PC-9 (cell line): ENCODE measurements around the gene GLP2R. TPM values are rescaled to one million over a fixed set of nuclear protein-coding genes. Genes with fewer than 3 reads are reported as not detected.
A peak's percentile ranks its signal among the peaks of the same experiment; 100 is the strongest.

Source experiments
- Bru-seq: library from RNA; stranded (reverse); fragments of 400-500 nt; gene quantifications from one replicate; lab custom pipeline; 2021; lab: Mats Ljungman, UMichigan
- BruChase-seq, 2 experiments: library from RNA; stranded (reverse); fragments of 400-500 nt; gene quantifications; one replicate each; lab custom pipeline; 2021; lab: Mats Ljungman, UMichigan
- BruUV-seq: library from RNA; stranded (reverse); fragments of 400-500 nt; replicated peaks from 2 replicates; lab custom pipeline; 2021; lab: Mats Ljungman, UMichigan
- CTCF ChIA-PET: fragments of 300-600 bp; sonication (Branson Sonifier 250); formaldehyde crosslinking; loops from one replicate; lab custom pipeline; 2022; ENCODE audit warnings: antibody characterized with exemption; lab: Charles Lee
- POLR2A ChIA-PET: fragments of 300-600 bp; sonication (Branson Sonifier 250); formaldehyde crosslinking; loops from one replicate; lab custom pipeline; 2022; ENCODE audit warnings: antibody characterized with exemption; ENCODE audit not compliant: unreplicated experiment; lab: Charles Lee
- DNase-seq, 2 experiments: peaks; one replicate each; pipeline versions ENCODE4 v3.0.0 to v3.0.0-alpha.2; 2015 to 2022; ENCODE audit warnings: mixed read lengths in 1 of 2
- H2AFZ ChIP-seq: fragments of 200-600 bp; sonication (generic); 2 replicates; pipeline ENCODE4 v1.8.1; 2017; ENCODE audit warnings: antibody characterized with exemption
- H3F3A ChIP-seq: fragments of 200-600 bp; sonication (generic); 2 replicates; pipeline ENCODE4 v1.8.1; 2017; ENCODE audit warnings: antibody characterized with exemption, mild to moderate bottlenecking, low read depth; ENCODE audit not compliant: insufficient read depth
- H3K27ac ChIP-seq: fragments of 200-600 bp; sonication (generic); 2 replicates; pipeline ENCODE4 v1.6.1; 2016; ENCODE audit warnings: mixed run types
- H3K27me3 ChIP-seq: fragments of 200-600 bp; sonication (generic); 2 replicates; pipeline ENCODE4 v1.6.1; 2016; ENCODE audit warnings: low read depth, mixed run types; ENCODE audit not compliant: insufficient read depth
- H3K36me3 ChIP-seq: fragments of 200-600 bp; sonication (generic); 2 replicates; pipeline ENCODE4 v1.6.1; 2016; ENCODE audit warnings: low read depth, mixed run types
- H3K4me1 ChIP-seq: fragments of 200-600 bp; sonication (generic); replicated peaks from 2 replicates; pipeline ENCODE4 v1.6.1; 2016; ENCODE audit warnings: mixed run types; ENCODE audit not compliant: insufficient read depth
- H3K4me2 ChIP-seq: fragments of 200-600 bp; sonication (generic); 2 replicates; pipeline ENCODE4 v1.6.1; 2017; ENCODE audit warnings: mixed run types
- H3K4me3 ChIP-seq: fragments of 200-600 bp; sonication (generic); 2 replicates; pipeline ENCODE4 v1.6.1; 2016; ENCODE audit warnings: mixed run types
- H3K79me2 ChIP-seq: fragments of 200-600 bp; sonication (generic); 2 replicates; pipeline ENCODE4 v1.6.1; 2017; ENCODE audit warnings: low read depth, mixed run types
- H3K9me2 ChIP-seq: fragments of 200-600 bp; sonication (generic); 2 replicates; pipeline ENCODE4 v1.8.1; 2017; ENCODE audit warnings: mild to moderate bottlenecking; ENCODE audit not compliant: insufficient read depth
- H3K9me3 ChIP-seq: fragments of 200-600 bp; sonication (generic); 2 replicates; pipeline ENCODE4 v1.8.1; 2016; ENCODE audit warnings: low read depth; ENCODE audit not compliant: insufficient read depth
- H4K20me1 ChIP-seq: fragments of 200-600 bp; sonication (generic); 2 replicates; pipeline ENCODE4 v1.8.1; 2017; ENCODE audit not compliant: insufficient read depth
- EZH2 ChIP-seq: fragments of 200-600 bp; sonication (generic); IDR thresholded peaks from 2 replicates; pipeline ENCODE4 v1.8.0; 2017; ENCODE audit warnings: antibody characterized with exemption, low read depth
- intact Hi-C: fragments of 100-400 bp; cut with micrococcal nuclease; formaldehyde crosslinking; loops from one replicate; pipeline ENCODE4 v1.10.0; 2022; ENCODE audit not compliant: unreplicated experiment
- long read RNA-seq: library from polyadenylated mRNA; stranded (forward); transcript quantifications from one replicate; pipeline ENCODE4 v2.0.0, GENCODE V29; 2022
- total RNA-seq: library from RNA; stranded (reverse); gene quantifications from 2 replicates; pipeline ENCODE4 v1.2.3, GENCODE V29; 2021
- TF ChIP-seq, protein P1 (sequence below): fragments of 200-600 bp; sonication (generic); conservative IDR thresholded peaks from 2 replicates; pipeline ENCODE4 v1.6.1; 2017; ENCODE audit warnings: mixed run types, antibody characterized with exemption, mild to moderate bottlenecking, moderate library complexity

GLP2R gene, protein sequence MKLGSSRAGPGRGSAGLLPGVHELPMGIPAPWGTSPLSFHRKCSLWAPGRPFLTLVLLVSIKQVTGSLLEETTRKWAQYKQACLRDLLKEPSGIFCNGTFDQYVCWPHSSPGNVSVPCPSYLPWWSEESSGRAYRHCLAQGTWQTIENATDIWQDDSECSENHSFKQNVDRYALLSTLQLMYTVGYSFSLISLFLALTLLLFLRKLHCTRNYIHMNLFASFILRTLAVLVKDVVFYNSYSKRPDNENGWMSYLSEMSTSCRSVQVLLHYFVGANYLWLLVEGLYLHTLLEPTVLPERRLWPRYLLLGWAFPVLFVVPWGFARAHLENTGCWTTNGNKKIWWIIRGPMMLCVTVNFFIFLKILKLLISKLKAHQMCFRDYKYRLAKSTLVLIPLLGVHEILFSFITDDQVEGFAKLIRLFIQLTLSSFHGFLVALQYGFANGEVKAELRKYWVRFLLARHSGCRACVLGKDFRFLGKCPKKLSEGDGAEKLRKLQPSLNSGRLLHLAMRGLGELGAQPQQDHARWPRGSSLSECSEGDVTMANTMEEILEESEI
- 3.2 and 3.9 TPM in 2 replicates for total RNA-seq
- Bru-seq, nascent RNA = percentile 43 among the genes with signal in this experiment
- percentile 49 among the genes with signal in this experiment for BruChase-seq, experiment 1, labeled RNA remaining after a 2-hour chase
- BruChase-seq, experiment 2, labeled RNA remaining after a 6-hour chase = percentile 46 among the genes with signal in this experiment
- long read RNA-seq, partial matches to known transcripts = 1 of 3 reads
- long read RNA-seq, other reads (novel, unspliced or antisense) = 2 of 3 reads

DNA sequence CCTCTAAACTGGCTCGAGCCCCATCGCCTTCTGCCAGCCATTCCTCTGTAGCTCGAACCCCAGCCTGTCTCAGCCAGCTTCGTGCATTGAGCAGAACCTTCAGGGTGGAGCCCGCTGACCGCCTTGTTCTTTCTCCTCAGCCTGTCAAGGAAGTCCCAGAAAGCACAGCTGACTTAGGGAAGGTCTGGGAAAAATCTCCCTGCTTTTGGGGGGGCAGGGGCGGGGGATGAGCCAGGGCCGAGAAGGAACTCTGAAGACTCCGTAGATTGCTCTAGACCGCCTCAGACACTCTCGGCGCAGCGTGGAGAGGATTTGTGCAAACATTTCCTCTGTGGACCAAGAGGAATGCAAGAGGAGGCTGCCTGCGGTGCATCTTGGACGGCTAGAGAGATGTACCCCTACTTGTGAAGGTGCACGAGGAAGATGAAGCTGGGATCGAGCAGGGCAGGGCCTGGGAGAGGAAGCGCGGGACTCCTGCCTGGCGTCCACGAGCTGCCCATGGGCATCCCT, at the start of gene GLP2R:
GLP2R (plus strand) TSS at position 284 of the 510 bp plus-strand sequence; CDS start at position 424, 140 bp downstream.
- Histone ChIP-seq H2AFZ (no peak within 1 kb of the TSS), H3K27ac (no peak within 1 kb of the TSS), H3K9me3 (no peaks in the 10 kb centered on the region), H4K20me1 (no peaks in the 10 kb centered on the region), H3K36me3 (no peaks in the 10 kb centered on the region), H3F3A (no peaks in the 10 kb centered on the region), H3K4me1 (peaks cover 3% of the 10 kb centered on the region; the same call in 1 of the 2 replicates), H3K79me2 (no peaks in the 10 kb centered on the region), H3K4me3 (no peak within 1 kb of the TSS), H3K9me2 (no peaks in the 10 kb centered on the region), H3K4me2 (no peak within 1 kb of the TSS), H3K27me3 (no peaks in the 10 kb centered on the region)
- CTCF ChIA-PET = interaction anchor here (0.7 kb wide), 1 partner anchor 78 kb away, joined by 8 read pairs; no protein-coding TSS in a partner anchor
- no peak for DNase-seq
- BruUV-seq = no TSS peak
- POLR2A ChIA-PET = no interaction called here
- TF ChIP-seq EZH2 = no peak
- TF ChIP-seq, protein P1, sequence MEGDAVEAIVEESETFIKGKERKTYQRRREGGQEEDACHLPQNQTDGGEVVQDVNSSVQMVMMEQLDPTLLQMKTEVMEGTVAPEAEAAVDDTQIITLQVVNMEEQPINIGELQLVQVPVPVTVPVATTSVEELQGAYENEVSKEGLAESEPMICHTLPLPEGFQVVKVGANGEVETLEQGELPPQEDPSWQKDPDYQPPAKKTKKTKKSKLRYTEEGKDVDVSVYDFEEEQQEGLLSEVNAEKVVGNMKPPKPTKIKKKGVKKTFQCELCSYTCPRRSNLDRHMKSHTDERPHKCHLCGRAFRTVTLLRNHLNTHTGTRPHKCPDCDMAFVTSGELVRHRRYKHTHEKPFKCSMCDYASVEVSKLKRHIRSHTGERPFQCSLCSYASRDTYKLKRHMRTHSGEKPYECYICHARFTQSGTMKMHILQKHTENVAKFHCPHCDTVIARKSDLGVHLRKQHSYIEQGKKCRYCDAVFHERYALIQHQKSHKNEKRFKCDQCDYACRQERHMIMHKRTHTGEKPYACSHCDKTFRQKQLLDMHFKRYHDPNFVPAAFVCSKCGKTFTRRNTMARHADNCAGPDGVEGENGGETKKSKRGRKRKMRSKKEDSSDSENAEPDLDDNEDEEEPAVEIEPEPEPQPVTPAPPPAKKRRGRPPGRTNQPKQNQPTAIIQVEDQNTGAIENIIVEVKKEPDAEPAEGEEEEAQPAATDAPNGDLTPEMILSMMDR = no peak
- intact Hi-C loops = no loop called here

DNA sequence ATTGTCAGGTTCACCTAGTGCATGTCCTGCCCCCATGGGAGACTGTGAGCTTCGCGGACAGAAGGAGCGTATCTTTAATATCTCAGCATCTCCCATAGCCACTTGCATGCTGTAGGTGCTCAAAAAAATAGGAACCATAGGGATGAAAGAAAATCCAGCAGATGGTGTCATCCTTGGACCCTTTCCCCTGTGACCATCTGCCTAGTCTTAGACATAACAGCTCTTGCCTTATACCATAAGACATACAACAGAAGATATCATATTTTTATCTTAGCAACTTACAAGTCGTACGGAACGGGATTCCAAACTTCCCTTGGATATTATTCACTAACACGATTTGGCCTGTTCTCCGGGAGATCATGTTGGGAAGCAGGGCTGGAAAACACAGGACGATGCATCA, 48.8 kb upstream of the GLP2R start:
- H3K9me3 ChIP-seq = no peaks in the 10 kb centered on the region
- H3K4me3 ChIP-seq = no peak overlapping the region
- H3K4me1 ChIP-seq = no peaks in the 10 kb centered on the region
- H4K20me1 ChIP-seq = no peaks in the 10 kb centered on the region
- POLR2A ChIA-PET = no interaction called here
- H3K79me2 ChIP-seq = no peaks in the 10 kb centered on the region
- TF ChIP-seq, protein P1 = no peak
- no peak for TF ChIP-seq EZH2
- intact Hi-C loops = no loop called here
- no TSS peak for BruUV-seq
- H3K4me2 ChIP-seq = no peak overlapping the region
- CTCF ChIA-PET = no interaction called here
- no peak overlapping the region for H3K27ac ChIP-seq
- H2AFZ ChIP-seq = no peak overlapping the region
- H3K36me3 ChIP-seq = no peaks in the 10 kb centered on the region
- no peaks in the 10 kb centered on the region for H3K9me2 ChIP-seq
- H3F3A ChIP-seq = no peaks in the 10 kb centered on the region
- DNase-seq = no peak
- H3K27me3 ChIP-seq = no peaks in the 10 kb centered on the region

DNA sequence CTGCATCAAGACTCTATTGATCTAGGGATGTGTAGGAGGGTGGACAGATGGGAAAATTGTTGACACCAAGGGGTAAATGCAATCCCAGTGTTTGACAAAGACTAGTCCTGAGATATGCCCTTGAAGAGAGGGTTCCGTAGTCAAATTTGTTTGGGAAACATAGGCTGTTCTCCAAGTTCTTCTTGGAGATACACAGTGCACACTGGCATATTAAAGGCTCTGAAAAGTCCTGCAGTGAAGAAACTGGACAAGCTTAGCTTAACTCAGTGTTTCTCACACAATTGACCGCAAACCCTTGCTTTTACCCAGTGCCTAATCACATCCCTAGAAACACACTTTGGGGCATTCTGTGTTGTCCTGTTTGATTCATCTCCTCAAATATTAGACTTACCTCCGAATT, 45.2 kb upstream of the GLP2R start:
- Histone ChIP-seq H3K9me3 (no peaks in the 10 kb centered on the region), H3F3A (no peaks in the 10 kb centered on the region), H3K4me3 (no peak overlapping the region), H3K4me1 (no peaks in the 10 kb centered on the region), H3K9me2 (no peaks in the 10 kb centered on the region), H3K79me2 (no peaks in the 10 kb centered on the region), H4K20me1 (no peaks in the 10 kb centered on the region), H3K27ac (no peak overlapping the region), H3K4me2 (no peak overlapping the region), H3K36me3 (no peaks in the 10 kb centered on the region), H3K27me3 (no peaks in the 10 kb centered on the region), H2AFZ (no peak overlapping the region)
- intact Hi-C loops = no loop called here
- no peak for DNase-seq
- POLR2A ChIA-PET = no interaction called here
- BruUV-seq = no TSS peak
- TF ChIP-seq EZH2 = no peak
- TF ChIP-seq, protein P1 = no peak
- CTCF ChIA-PET = no interaction called here
